GM23338 (cell line): Measurements from ENCODE around the gene TUB.

Source experiments
- CREB1 ChIP-seq: fragments of 250-450 bp; sonication (Bioruptor Pico); IDR thresholded peaks from 2 replicates; pipeline ENCODE4 v1.5.0; 2020; ENCODE audit warnings: low read depth, mild to moderate bottlenecking, moderate library complexity
- CTCF ChIP-seq, 2 experiments: fragments of 200-600 bp in 1 of 2; sonication (generic) in 1 of 2; conservative IDR thresholded peaks; 2 replicates each; pipeline versions ENCODE4 v1.5.1 to v1.6.1; 2016 to 2017; ENCODE audit warnings: antibody characterized with exemption in 2 of 2, low read depth in 2 of 2, mild to moderate bottlenecking in 2 of 2, moderate library complexity in 1 of 2
- ETS1 ChIP-seq: IDR thresholded peaks from 2 replicates; pipeline ENCODE4 v1.6.1; 2016; ENCODE audit warnings: antibody characterized with exemption
- EZH2 ChIP-seq: fragments of 200-600 bp; sonication (generic); IDR thresholded peaks from one replicate; pipeline ENCODE4 v1.8.0; 2017; ENCODE audit warnings: antibody characterized with exemption, mild to moderate bottlenecking, low read depth; ENCODE audit not compliant: unreplicated experiment
- EZH2phosphoT487 ChIP-seq: fragments of 200-600 bp; sonication (generic); IDR thresholded peaks from one replicate; pipeline ENCODE4 v1.8.1; 2018; ENCODE audit warnings: antibody characterized with exemption; ENCODE audit not compliant: unreplicated experiment
- JUNB ChIP-seq: IDR thresholded peaks from one replicate; pipeline ENCODE4 v1.6.1; 2016; ENCODE audit warnings: antibody characterized with exemption; ENCODE audit not compliant: unreplicated experiment
- NANOG ChIP-seq: IDR thresholded peaks from 2 replicates; pipeline ENCODE4 v1.6.1; 2016; ENCODE audit warnings: antibody characterized with exemption, borderline replicate concordance
- POLR2AphosphoS5 ChIP-seq: IDR thresholded peaks from 2 replicates; pipeline ENCODE4 v1.6.1; 2016; ENCODE audit warnings: antibody characterized with exemption, low read depth
- REST ChIP-seq: IDR thresholded peaks from one replicate; pipeline ENCODE4 v1.6.1; 2018; ENCODE audit warnings: antibody characterized with exemption; ENCODE audit not compliant: unreplicated experiment
- STAT1 ChIP-seq: IDR thresholded peaks from one replicate; pipeline ENCODE4 v1.6.1; 2016; ENCODE audit warnings: antibody characterized with exemption; ENCODE audit not compliant: unreplicated experiment
- ZNF331 ChIP-seq: fragments of 250-450 bp; sonication (Bioruptor Pico); IDR thresholded peaks from 2 replicates; pipeline ENCODE4 v1.5.0; 2020; ENCODE audit warnings: low read depth, mild to moderate bottlenecking, moderate library complexity

GRCh38 chr11:8071616-8072581 is 9.1 kb upstream of the TUB start:
- TF ChIP-seq CTCF (conservative IDR thresholded peaks at IDR 0.05; ENCODE audit: low read depth in 2 of 2) (no peak), REST (no peak), POLR2AphosphoS5 (no peak), STAT1 (no peak), EZH2phosphoT487 (no peak), EZH2 (no peak), ETS1 (no peak), CREB1 (CRISPR knock-in tag) (no peak), ZNF331 (CRISPR knock-in tag) (no peak), JUNB (no peak), NANOG (no peak)
